Measurements from ENCODE around the gene EYS.

DNA sequence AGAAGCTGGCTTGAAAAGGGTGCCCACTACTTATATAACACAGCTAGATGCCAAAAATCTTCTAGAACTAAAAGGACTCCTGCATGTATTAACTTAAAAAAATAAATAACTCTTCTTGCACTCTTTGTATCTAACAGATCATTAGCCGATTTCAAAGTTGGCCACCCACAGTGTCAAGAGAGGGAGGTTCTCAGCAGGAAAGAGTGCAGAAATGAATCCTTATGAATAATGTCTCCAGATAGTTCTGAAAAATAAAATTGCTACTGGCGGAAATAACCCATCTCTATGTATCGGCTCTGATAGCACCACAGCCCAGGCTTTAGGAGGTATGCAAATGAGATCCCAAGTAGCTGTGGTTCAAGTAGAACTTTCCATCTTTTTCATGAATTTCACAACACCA lies 1838.7 kb downstream of the EYS start:
- TF ChIP-seq, protein P1, sequence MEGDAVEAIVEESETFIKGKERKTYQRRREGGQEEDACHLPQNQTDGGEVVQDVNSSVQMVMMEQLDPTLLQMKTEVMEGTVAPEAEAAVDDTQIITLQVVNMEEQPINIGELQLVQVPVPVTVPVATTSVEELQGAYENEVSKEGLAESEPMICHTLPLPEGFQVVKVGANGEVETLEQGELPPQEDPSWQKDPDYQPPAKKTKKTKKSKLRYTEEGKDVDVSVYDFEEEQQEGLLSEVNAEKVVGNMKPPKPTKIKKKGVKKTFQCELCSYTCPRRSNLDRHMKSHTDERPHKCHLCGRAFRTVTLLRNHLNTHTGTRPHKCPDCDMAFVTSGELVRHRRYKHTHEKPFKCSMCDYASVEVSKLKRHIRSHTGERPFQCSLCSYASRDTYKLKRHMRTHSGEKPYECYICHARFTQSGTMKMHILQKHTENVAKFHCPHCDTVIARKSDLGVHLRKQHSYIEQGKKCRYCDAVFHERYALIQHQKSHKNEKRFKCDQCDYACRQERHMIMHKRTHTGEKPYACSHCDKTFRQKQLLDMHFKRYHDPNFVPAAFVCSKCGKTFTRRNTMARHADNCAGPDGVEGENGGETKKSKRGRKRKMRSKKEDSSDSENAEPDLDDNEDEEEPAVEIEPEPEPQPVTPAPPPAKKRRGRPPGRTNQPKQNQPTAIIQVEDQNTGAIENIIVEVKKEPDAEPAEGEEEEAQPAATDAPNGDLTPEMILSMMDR (IDR thresholded peaks at IDR 0.05), result no peak
- TF ChIP-seq POLR2A (IDR thresholded peaks at IDR 0.05) (no peak), POLR2AphosphoS5 (IDR thresholded peaks at IDR 0.05) (no peak)
